ENCODE results near the gene NKAIN4.

DNA sequence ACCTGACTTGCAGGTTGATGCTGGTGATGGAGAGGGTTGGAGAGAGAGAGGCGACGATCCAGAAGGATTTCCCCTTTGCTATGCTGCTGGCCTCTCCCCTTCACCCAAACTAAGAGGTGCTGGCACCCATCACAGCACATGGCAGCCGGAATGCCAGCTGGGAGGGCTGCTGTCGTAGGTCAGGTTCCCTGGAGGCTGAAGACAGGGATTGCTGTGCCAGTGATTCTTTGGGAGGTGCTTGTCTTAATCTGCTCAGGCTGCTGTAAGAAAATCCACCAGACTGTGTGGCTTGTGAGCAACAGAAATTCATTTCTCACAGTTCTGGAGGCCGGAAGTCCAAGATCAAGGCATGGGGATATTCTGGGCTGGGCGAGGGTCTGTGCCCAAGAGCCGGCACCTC lies 14.0 kb upstream of the NKAIN4 start:
- no peak for TF ChIP-seq POLR2A (IDR thresholded peaks at IDR 0.05)
- TF ChIP-seq, protein P1, sequence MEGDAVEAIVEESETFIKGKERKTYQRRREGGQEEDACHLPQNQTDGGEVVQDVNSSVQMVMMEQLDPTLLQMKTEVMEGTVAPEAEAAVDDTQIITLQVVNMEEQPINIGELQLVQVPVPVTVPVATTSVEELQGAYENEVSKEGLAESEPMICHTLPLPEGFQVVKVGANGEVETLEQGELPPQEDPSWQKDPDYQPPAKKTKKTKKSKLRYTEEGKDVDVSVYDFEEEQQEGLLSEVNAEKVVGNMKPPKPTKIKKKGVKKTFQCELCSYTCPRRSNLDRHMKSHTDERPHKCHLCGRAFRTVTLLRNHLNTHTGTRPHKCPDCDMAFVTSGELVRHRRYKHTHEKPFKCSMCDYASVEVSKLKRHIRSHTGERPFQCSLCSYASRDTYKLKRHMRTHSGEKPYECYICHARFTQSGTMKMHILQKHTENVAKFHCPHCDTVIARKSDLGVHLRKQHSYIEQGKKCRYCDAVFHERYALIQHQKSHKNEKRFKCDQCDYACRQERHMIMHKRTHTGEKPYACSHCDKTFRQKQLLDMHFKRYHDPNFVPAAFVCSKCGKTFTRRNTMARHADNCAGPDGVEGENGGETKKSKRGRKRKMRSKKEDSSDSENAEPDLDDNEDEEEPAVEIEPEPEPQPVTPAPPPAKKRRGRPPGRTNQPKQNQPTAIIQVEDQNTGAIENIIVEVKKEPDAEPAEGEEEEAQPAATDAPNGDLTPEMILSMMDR (IDR thresholded peaks at IDR 0.05): no peak
